ENCODE results near the gene VAX1. TPM values are rescaled to one million over a fixed set of nuclear protein-coding genes. Genes with fewer than 3 reads are reported as not detected.

VAX1 gene
- total and polyA plus RNA-seq, 2 of the 4 experiments (the other 2 are of a cell fraction) = not detected

- BruUV-seq (replicated peaks) = no TSS peak
- no peak overlapping the region for H3K4me3 ChIP-seq (ENCODE audit: insufficient read depth, low read depth, low read length)
- H3K36me3 ChIP-seq (ENCODE audit: control insufficient read depth, insufficient read depth, low read length) = no peaks in the 10 kb centered on the region
- peaks cover 9% of the 10 kb centered on the region for H3K9me3 ChIP-seq (ENCODE audit: control insufficient read depth, insufficient read depth, low read length)
- no peak overlapping the region for H3K4ac ChIP-seq (ENCODE audit: low read depth, low read length)
- no peak overlapping the region for H2BK15ac ChIP-seq (ENCODE audit: low read depth, low read length)
- no peak overlapping the region for H2AK9ac ChIP-seq (replicated peaks; ENCODE audit: low read depth, low read length, poor library complexity)
- no peaks in the 10 kb centered on the region for H3K9me1 ChIP-seq (ENCODE audit: insufficient read depth, low read length)
- peaks cover 2% of the 10 kb centered on the region; the same call in 1 of the 2 replicates for H3K4me1 ChIP-seq (ENCODE audit: control insufficient read depth, insufficient read depth, low read length)
- no peak overlapping the region for H2BK5ac ChIP-seq (ENCODE audit: low read depth, low read length, poor library complexity, severe bottlenecking)
- no peaks in the 10 kb centered on the region for H3K79me1 ChIP-seq (ENCODE audit: low read depth in 1 of 2, low read length in 2 of 2)
- H2AFZ ChIP-seq (replicated peaks; ENCODE audit: low read length, poor library complexity) = no peak overlapping the region
- no peaks in the 10 kb centered on the region for H4K20me1 ChIP-seq (ENCODE audit: insufficient read depth, low read length)
- ChIA-PET POLR2A (ENCODE audit: unreplicated experiment) (no interaction called here), CTCF (no interaction called here)
- H3K14ac ChIP-seq (replicated peaks; ENCODE audit: low read depth, low read length) = no peak overlapping the region
- no peak overlapping the region for H3K56ac ChIP-seq (ENCODE audit: extremely low read depth, insufficient read depth, low read length)
- no peak overlapping the region for H2BK120ac ChIP-seq (ENCODE audit: low read depth, low read length)
- no peak overlapping the region for H2AK5ac ChIP-seq (ENCODE audit: low read depth, low read length)
- H4K5ac ChIP-seq (ENCODE audit: low read depth, low read length) = no peak overlapping the region
- H4K91ac ChIP-seq (ENCODE audit: insufficient read depth, low read depth, low read length) = no peak overlapping the region
- no peak overlapping the region for H3K27ac ChIP-seq (ENCODE audit: insufficient read depth, low read length)
- no peak overlapping the region for H4K8ac ChIP-seq (ENCODE audit: low read depth in 2 of 2, low read length in 2 of 2)
- no peak overlapping the region for H2BK20ac ChIP-seq (ENCODE audit: low read depth, low read length)
- peaks cover 75% of the 10 kb centered on the region for H3K27me3 ChIP-seq (ENCODE audit: control insufficient read depth, insufficient read depth, low read length)
- H3K9ac ChIP-seq (ENCODE audit: low read depth, low read length) = no peak overlapping the region
- DNase-seq = no peak
- dilution Hi-C loops (cut with HindIII; ENCODE audit: low sequenced_read_pairs, unreplicated experiment) (no loop called here), intact Hi-C loops (cut with micrococcal nuclease) (no loop called here), in situ Hi-C loops (cut with MboI; ENCODE audit: low sequenced_read_pairs) (no loop called here)
- WGBS, 2 experiments (ENCODE audit: extremely low coverage in 2 of 2, insufficient read length in 1 of 2) = no CpG with 5 or more reads among the region's 19 CpGs
- no peak overlapping the region for H3K18ac ChIP-seq (ENCODE audit: low read depth, low read length)
- TF ChIP-seq NFE2L2 (IDR thresholded peaks at IDR 0.05; ENCODE audit: low read depth, low read length) = no peak
- TF ChIP-seq POLR2A (IDR thresholded peaks at IDR 0.05; ENCODE audit: low read depth, low read length) = no peak
- TF ChIP-seq CHD1 (IDR thresholded peaks at IDR 0.05; ENCODE audit: low read depth, low read length) = no peak
- TF ChIP-seq CEBPB (IDR thresholded peaks at IDR 0.05; ENCODE audit: low read depth, low read length) = no peak
- TF ChIP-seq MAZ (IDR thresholded peaks at IDR 0.05; ENCODE audit: borderline replicate concordance, low read depth, low read length) = no peak
- no peak overlapping the region for H3K23ac ChIP-seq (ENCODE audit: low read depth, low read length)
- no peak overlapping the region for H3K4me2 ChIP-seq (ENCODE audit: low read depth, low read length)
- no peak for ATAC-seq (ENCODE audit: low read depth)
Observed at GRCh38 chr10:117138838-117139580, 939 bp upstream of the VAX1 start.
